ENCODE measurements around the gene TAGAP. TPM values are rescaled to one million over a fixed set of nuclear protein-coding genes. Genes with fewer than 3 reads are reported as not detected.

Gene TAGAP
- total RNA-seq, 1 experiment from 2014 or later, result 0.13 TPM

- BruUV-seq (replicated peaks), result no TSS peak
- POLR2A ChIA-PET, result no interaction called here
- TF ChIP-seq TCF7L2 (IDR thresholded peaks at IDR 0.05; ENCODE audit: low read depth, low read length) (no peak), SIN3A (IDR thresholded peaks at IDR 0.05; ENCODE audit: borderline replicate concordance, insufficient read depth, low read depth, low read length) (no peak), POLR2AphosphoS5 (IDR thresholded peaks at IDR 0.05; ENCODE audit: low read depth, low read length) (no peak)
- TF ChIP-seq, protein P1, sequence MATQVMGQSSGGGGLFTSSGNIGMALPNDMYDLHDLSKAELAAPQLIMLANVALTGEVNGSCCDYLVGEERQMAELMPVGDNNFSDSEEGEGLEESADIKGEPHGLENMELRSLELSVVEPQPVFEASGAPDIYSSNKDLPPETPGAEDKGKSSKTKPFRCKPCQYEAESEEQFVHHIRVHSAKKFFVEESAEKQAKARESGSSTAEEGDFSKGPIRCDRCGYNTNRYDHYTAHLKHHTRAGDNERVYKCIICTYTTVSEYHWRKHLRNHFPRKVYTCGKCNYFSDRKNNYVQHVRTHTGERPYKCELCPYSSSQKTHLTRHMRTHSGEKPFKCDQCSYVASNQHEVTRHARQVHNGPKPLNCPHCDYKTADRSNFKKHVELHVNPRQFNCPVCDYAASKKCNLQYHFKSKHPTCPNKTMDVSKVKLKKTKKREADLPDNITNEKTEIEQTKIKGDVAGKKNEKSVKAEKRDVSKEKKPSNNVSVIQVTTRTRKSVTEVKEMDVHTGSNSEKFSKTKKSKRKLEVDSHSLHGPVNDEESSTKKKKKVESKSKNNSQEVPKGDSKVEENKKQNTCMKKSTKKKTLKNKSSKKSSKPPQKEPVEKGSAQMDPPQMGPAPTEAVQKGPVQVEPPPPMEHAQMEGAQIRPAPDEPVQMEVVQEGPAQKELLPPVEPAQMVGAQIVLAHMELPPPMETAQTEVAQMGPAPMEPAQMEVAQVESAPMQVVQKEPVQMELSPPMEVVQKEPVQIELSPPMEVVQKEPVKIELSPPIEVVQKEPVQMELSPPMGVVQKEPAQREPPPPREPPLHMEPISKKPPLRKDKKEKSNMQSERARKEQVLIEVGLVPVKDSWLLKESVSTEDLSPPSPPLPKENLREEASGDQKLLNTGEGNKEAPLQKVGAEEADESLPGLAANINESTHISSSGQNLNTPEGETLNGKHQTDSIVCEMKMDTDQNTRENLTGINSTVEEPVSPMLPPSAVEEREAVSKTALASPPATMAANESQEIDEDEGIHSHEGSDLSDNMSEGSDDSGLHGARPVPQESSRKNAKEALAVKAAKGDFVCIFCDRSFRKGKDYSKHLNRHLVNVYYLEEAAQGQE (IDR thresholded peaks at IDR 0.05; ENCODE audit: insufficient read depth in 1 of 2, low read depth in 2 of 2, low read length in 1 of 2), result no peak
- TF ChIP-seq, protein P2, sequence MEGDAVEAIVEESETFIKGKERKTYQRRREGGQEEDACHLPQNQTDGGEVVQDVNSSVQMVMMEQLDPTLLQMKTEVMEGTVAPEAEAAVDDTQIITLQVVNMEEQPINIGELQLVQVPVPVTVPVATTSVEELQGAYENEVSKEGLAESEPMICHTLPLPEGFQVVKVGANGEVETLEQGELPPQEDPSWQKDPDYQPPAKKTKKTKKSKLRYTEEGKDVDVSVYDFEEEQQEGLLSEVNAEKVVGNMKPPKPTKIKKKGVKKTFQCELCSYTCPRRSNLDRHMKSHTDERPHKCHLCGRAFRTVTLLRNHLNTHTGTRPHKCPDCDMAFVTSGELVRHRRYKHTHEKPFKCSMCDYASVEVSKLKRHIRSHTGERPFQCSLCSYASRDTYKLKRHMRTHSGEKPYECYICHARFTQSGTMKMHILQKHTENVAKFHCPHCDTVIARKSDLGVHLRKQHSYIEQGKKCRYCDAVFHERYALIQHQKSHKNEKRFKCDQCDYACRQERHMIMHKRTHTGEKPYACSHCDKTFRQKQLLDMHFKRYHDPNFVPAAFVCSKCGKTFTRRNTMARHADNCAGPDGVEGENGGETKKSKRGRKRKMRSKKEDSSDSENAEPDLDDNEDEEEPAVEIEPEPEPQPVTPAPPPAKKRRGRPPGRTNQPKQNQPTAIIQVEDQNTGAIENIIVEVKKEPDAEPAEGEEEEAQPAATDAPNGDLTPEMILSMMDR (IDR thresholded peaks at IDR 0.05), result no peak
- H3K27me3 ChIP-seq (ENCODE audit: control insufficient read depth, insufficient read depth, low read length), result peaks cover 30% of the 10 kb centered on the region
- no peaks in the 10 kb centered on the region for H3K9me3 ChIP-seq (ENCODE audit: control insufficient read depth, insufficient read depth, low read depth, low read length)
- ATAC-seq, result no peak
- H3K4me3 ChIP-seq (ENCODE audit: low read depth in 2 of 2, low read length in 2 of 2), result no peak overlapping the region
- H3K4me1 ChIP-seq (ENCODE audit: control insufficient read depth, insufficient read depth, low read length), result no peaks in the 10 kb centered on the region
- H3K36me3 ChIP-seq (ENCODE audit: control insufficient read depth, insufficient read depth, low read length), result no peaks in the 10 kb centered on the region
- H3K27ac ChIP-seq (ENCODE audit: low read length), result no peak overlapping the region
- in situ Hi-C loops (cut with HindIII; ENCODE audit: low pct_unique_long_range_greater_than_20kb, low sequenced_read_pairs), result no loop called here
- DNase-seq (ENCODE audit: low read depth, low spot score), result no peak
- CTCF ChIA-PET, result no interaction called here
- intact Hi-C loops (cut with micrococcal nuclease; ENCODE audit: unreplicated experiment), result no loop called here
Measured at GRCh38 chr6:159064477-159064876, 19.7 kb upstream of the TAGAP start.

- ATAC-seq (no peak), DNase-seq (ENCODE audit: low read depth, low spot score) (no peak)
- in situ Hi-C loops (cut with HindIII; ENCODE audit: low pct_unique_long_range_greater_than_20kb, low sequenced_read_pairs) (no loop called here), intact Hi-C loops (cut with micrococcal nuclease; ENCODE audit: unreplicated experiment) (no loop called here)
- no peak overlapping the region for H3K27ac ChIP-seq (ENCODE audit: low read length)
- H3K9me3 ChIP-seq (ENCODE audit: control insufficient read depth, insufficient read depth, low read depth, low read length), result no peaks in the 10 kb centered on the region
- H3K27me3 ChIP-seq (ENCODE audit: control insufficient read depth, insufficient read depth, low read length), result peaks cover 36% of the 10 kb centered on the region
- CTCF ChIA-PET, result no interaction called here
- TF ChIP-seq, protein P1 (IDR thresholded peaks at IDR 0.05; ENCODE audit: insufficient read depth in 1 of 2, low read depth in 2 of 2, low read length in 1 of 2), result no peak
- no peak for TF ChIP-seq POLR2AphosphoS5 (IDR thresholded peaks at IDR 0.05; ENCODE audit: low read depth, low read length)
- TF ChIP-seq, protein P2 (IDR thresholded peaks at IDR 0.05), result no peak
- H3K36me3 ChIP-seq (ENCODE audit: control insufficient read depth, insufficient read depth, low read length), result no peaks in the 10 kb centered on the region
- POLR2A ChIA-PET, result no interaction called here
- BruUV-seq (replicated peaks), result no TSS peak
- H3K4me1 ChIP-seq (ENCODE audit: control insufficient read depth, insufficient read depth, low read length), result no peaks in the 10 kb centered on the region
- no peak overlapping the region for H3K4me3 ChIP-seq (ENCODE audit: low read depth in 2 of 2, low read length in 2 of 2)
Measured at GRCh38 chr6:159063549-159063948, 18.8 kb upstream of the TAGAP start.
